H1 (cell line): ENCODE results near the gene RASAL2. TPM values are rescaled to one million over a fixed set of nuclear protein-coding genes. Genes with fewer than 3 reads are reported as not detected.

ENCODE experiments used
- CTCF ChIA-PET: fragments of 300-600 bp; sonication (Branson Sonifier 250); formaldehyde crosslinking; loops from one replicate; lab custom pipeline; 2021; ENCODE audit not compliant: partially characterized antibody; lab: Charles Lee
- POLR2A ChIA-PET: fragments of 300-600 bp; sonication (Branson Sonifier 250); formaldehyde crosslinking; loops from one replicate; lab custom pipeline; 2021; ENCODE audit warnings: inconsistent platforms; ENCODE audit not compliant: partially characterized antibody; lab: Charles Lee
- DNase-seq, 2 experiments: peaks; one replicate each; pipeline versions ENCODE4 v3.0.0 to v3.0.0-alpha.2; 2010 to 2022; ENCODE audit warnings: low spot score in 2 of 2, low read depth in 1 of 2, mixed read lengths in 1 of 2
- FAIRE-seq: peaks from 2 replicates; lab custom pipeline; 2011; peaks lifted over from hg19 to GRCh38; lab: Jason Lieb, UNC
- H2AFZ ChIP-seq: 2 replicates; pipeline ENCODE4 v1.8.1; 2012; ENCODE audit warnings: low read length, inconsistent platforms
- H2AK5ac ChIP-seq: 2 replicates; pipeline ENCODE4 v1.6.1; 2013; ENCODE audit warnings: low read depth, low read length
- H2BK120ac ChIP-seq: replicated peaks from 2 replicates; pipeline ENCODE3; 2013; ENCODE audit warnings: low read depth, low read length, inconsistent platforms
- H2BK12ac ChIP-seq: 2 replicates; pipeline ENCODE4 v1.6.1; 2013; ENCODE audit warnings: low read depth, low read length
- H2BK15ac ChIP-seq: 2 replicates; pipeline ENCODE4 v1.6.1; 2013; ENCODE audit warnings: low read length
- H2BK20ac ChIP-seq: 2 replicates; pipeline ENCODE4 v1.6.1; 2013; ENCODE audit warnings: low read length
- H2BK5ac ChIP-seq: 2 replicates; pipeline ENCODE4 v1.6.1; 2013; ENCODE audit warnings: low read depth, low read length
- H3K14ac ChIP-seq: 2 replicates; pipeline ENCODE4 v1.6.1; 2013; ENCODE audit warnings: inconsistent platforms; ENCODE audit not compliant: insufficient read length
- H3K18ac ChIP-seq: 2 replicates; pipeline ENCODE4 v1.6.1; 2013; ENCODE audit warnings: low read length; ENCODE audit errors: extremely low read depth
- H3K23ac ChIP-seq: 2 replicates; pipeline ENCODE4 v1.6.1; 2013; ENCODE audit warnings: inconsistent platforms; ENCODE audit not compliant: insufficient read length
- H3K23me2 ChIP-seq: 2 replicates; pipeline ENCODE4 v1.6.1; 2013; ENCODE audit warnings: low read depth, low read length
- H3K27ac ChIP-seq: 2 replicates; pipeline ENCODE4 v1.6.1; 2011; ENCODE audit warnings: low read depth, low read length, inconsistent platforms
- H3K27me3 ChIP-seq, 4 experiments: replicated peaks in 1 of 4; 1 replicate in 1 of 4; 2 replicates in 3 of 4; pipeline versions ENCODE4 v1.6.1 to v1.8.1; 2011 to 2013; ENCODE audit warnings: low read length in 3 of 4, mild to moderate bottlenecking in 3 of 4, inconsistent platforms in 2 of 4, mixed read lengths in 2 of 4, moderate library complexity in 1 of 4; ENCODE audit not compliant: control insufficient read depth in 3 of 4, insufficient read depth in 3 of 4; ENCODE audit errors: extremely low read depth in 1 of 4
- H3K36me3 ChIP-seq, 4 experiments: 2 replicates each; pipeline versions ENCODE4 v1.6.1 to v1.8.1; 2011 to 2013; ENCODE audit warnings: mild to moderate bottlenecking in 4 of 4, low read length in 3 of 4, moderate library complexity in 2 of 4, control low read depth in 1 of 4, inconsistent platforms in 1 of 4; ENCODE audit not compliant: insufficient read depth in 4 of 4, control insufficient read depth in 2 of 4
- H3K4ac ChIP-seq: replicated peaks from 2 replicates; pipeline ENCODE3; 2013; ENCODE audit warnings: low read length, low read depth, mixed read lengths, inconsistent platforms; ENCODE audit not compliant: insufficient read length
- H3K4me1 ChIP-seq, 4 experiments: replicated peaks in 1 of 4; 1 replicate in 1 of 4; 2 replicates in 3 of 4; pipeline versions ENCODE4 v1.6.1 to v1.8.1; 2011 to 2013; ENCODE audit warnings: low read length in 3 of 4, inconsistent platforms in 2 of 4, mixed read lengths in 1 of 4; ENCODE audit not compliant: insufficient read depth in 4 of 4, control insufficient read depth in 3 of 4
- H3K4me2 ChIP-seq, 2 experiments: 2 replicates each; pipeline versions ENCODE4 v1.6.1 to v1.8.1; 2011 to 2013; ENCODE audit warnings: low read depth in 2 of 2, low read length in 2 of 2, control low read depth in 1 of 2, inconsistent platforms in 1 of 2, mild to moderate bottlenecking in 1 of 2; ENCODE audit not compliant: insufficient read depth in 1 of 2
- H3K4me3 ChIP-seq, 4 experiments: fragments of 200-600, 300-600 bp in 1 of 4; sonication (generic), shearing (Covaris generic), sonication (Bioruptor Twin) in 1 of 4; 2 replicates each; pipeline versions ENCODE4 v1.5.1 to v1.8.1; 2011 to 2016; ENCODE audit warnings: low read length in 4 of 4, low read depth in 3 of 4, control low read depth in 2 of 4, inconsistent platforms in 2 of 4, mild to moderate bottlenecking in 2 of 4, mixed read lengths in 1 of 4, moderate library complexity in 1 of 4; ENCODE audit not compliant: insufficient read depth in 2 of 4; ENCODE audit errors: extremely low read depth in 1 of 4
- H3K56ac ChIP-seq: replicated peaks from 2 replicates; pipeline ENCODE3; 2013; ENCODE audit warnings: low read depth, mild to moderate bottlenecking, mixed read lengths, low read length, inconsistent platforms; ENCODE audit not compliant: insufficient read length
- H3K79me1 ChIP-seq: 2 replicates; pipeline ENCODE4 v1.6.1; 2013; ENCODE audit warnings: low read depth, low read length, control low read depth
- H3K79me2 ChIP-seq, 2 experiments: 2 replicates each; pipeline versions ENCODE4 v1.6.1 to v1.8.1; 2012 to 2013; ENCODE audit warnings: low read length in 2 of 2, mild to moderate bottlenecking in 2 of 2, inconsistent platforms in 1 of 2; ENCODE audit not compliant: insufficient read depth in 2 of 2, control insufficient read depth in 1 of 2
- H3K9ac ChIP-seq, 4 experiments: replicated peaks in 1 of 4; 1 replicate in 1 of 4; 2 replicates in 3 of 4; pipeline versions ENCODE4 v1.6.1 to v1.8.1; 2011 to 2013; ENCODE audit warnings: low read depth in 3 of 4, low read length in 3 of 4, control low read depth in 2 of 4, mild to moderate bottlenecking in 2 of 4, moderate library complexity in 2 of 4, inconsistent platforms in 1 of 4; ENCODE audit errors: extremely low read depth in 1 of 4
- H3K9me3 ChIP-seq, 2 experiments: 2 replicates each; pipeline versions ENCODE4 v1.6.1 to v1.8.1; 2012 to 2013; ENCODE audit warnings: mild to moderate bottlenecking in 2 of 2, moderate library complexity in 2 of 2, control low read depth in 1 of 2, inconsistent platforms in 1 of 2, low read depth in 1 of 2, low read length in 1 of 2, mixed read lengths in 1 of 2; ENCODE audit not compliant: insufficient read depth in 2 of 2
- H4K20me1 ChIP-seq, 2 experiments: replicated peaks in 1 of 2; 2 replicates each; pipeline versions ENCODE3 to v1.8.1; 2011 to 2013; ENCODE audit warnings: inconsistent platforms in 2 of 2, low read length in 2 of 2, mild to moderate bottlenecking in 1 of 2; ENCODE audit not compliant: insufficient read depth in 2 of 2, control insufficient read depth in 1 of 2
- H4K5ac ChIP-seq: 2 replicates; pipeline ENCODE4 v1.6.1; 2013; ENCODE audit warnings: low read length, low read depth, mixed read lengths, inconsistent platforms; ENCODE audit not compliant: insufficient read length
- H4K8ac ChIP-seq: 2 replicates; pipeline ENCODE4 v1.8.0; 2013; ENCODE audit warnings: mild to moderate bottlenecking, moderate library complexity, low read length, inconsistent platforms; ENCODE audit not compliant: insufficient read depth; ENCODE audit errors: extremely low read depth
- H4K91ac ChIP-seq: replicated peaks from 2 replicates; pipeline ENCODE3; 2013; ENCODE audit warnings: low read length, mixed read lengths, inconsistent platforms; ENCODE audit not compliant: insufficient read length
- KDM1A ChIP-seq: fragments of 200-600, 300-600 bp; sonication (generic); IDR thresholded peaks from 2 replicates; pipeline ENCODE4 v1.7.1; 2016; ENCODE audit warnings: mild to moderate bottlenecking, low read length, borderline replicate concordance
- RXRA ChIP-seq: IDR thresholded peaks from 2 replicates; pipeline ENCODE4 v1.6.1; 2011; ENCODE audit warnings: low read depth, mild to moderate bottlenecking, low read length, moderate library complexity; ENCODE audit not compliant: insufficient read depth
- SP2 ChIP-seq: IDR thresholded peaks from 2 replicates; pipeline ENCODE4 v1.6.1; 2012; ENCODE audit warnings: mild to moderate bottlenecking, low read length, inconsistent platforms
- TCF12 ChIP-seq: IDR thresholded peaks from 2 replicates; pipeline ENCODE4 v1.6.1; 2011; ENCODE audit warnings: low read depth, mild to moderate bottlenecking, low read length
- YY1 ChIP-seq: IDR thresholded peaks from 2 replicates; pipeline ENCODE4 v1.6.1; 2011; ENCODE audit warnings: low read depth, mild to moderate bottlenecking, low read length
- WGBS, 2 experiments: shearing (Covaris generic) in 1 of 2; methylation state at CpG; one replicate each; pipeline versions ENCODE4 v1.1.6 to v1.1.7; 2013 to 2015; ENCODE audit warnings: low lambda C conversion rate in 2 of 2, mixed read lengths in 2 of 2, inconsistent platforms in 1 of 2, low coverage in 1 of 2, missing lambda C conversion rate in 1 of 2; ENCODE audit not compliant: insufficient replicate concordance in 2 of 2, insufficient coverage in 1 of 2, insufficient read length in 1 of 2; ENCODE audit errors: extremely low coverage in 1 of 2, missing lambda C conversion rate in 1 of 2; 5-methylcytosine and 5-hydroxymethylcytosine counted together
- polyA plus RNA-seq, 7 experiments: library from polyadenylated mRNA; depleted of rRNA in 3 of 7; stranded (reverse) in 5 of 7; unstranded in 2 of 7; fragments of >200 nt in 5 of 7; fragments of 200-250 nt in 2 of 7; gene quantifications; 1 replicate in 5 of 7; 2 replicates in 1 of 7; 4 replicates in 1 of 7; pipeline versions ENCODE4 v1.2.1 to v1.2.3, GENCODE V29; 2011 to 2013; ENCODE audit warnings: missing spikeins in 2 of 7, mixed read lengths in 2 of 7
- total RNA-seq: library from RNA; stranded (reverse); fragmentation: NEBNext Ultra II Directional; extraction: Animal tissue kit (Norgen Biotek cat#: 25700); gene quantifications from 2 replicates; pipeline ENCODE4 v1.2.1, GENCODE V29; 2021

Gene RASAL2
- total and polyA plus RNA-seq, 2 of the 8 experiments (the other 6 are each of a cell fraction or from before 2014, with no cell fraction given): 15.9 to 32.5 TPM

DNA sequence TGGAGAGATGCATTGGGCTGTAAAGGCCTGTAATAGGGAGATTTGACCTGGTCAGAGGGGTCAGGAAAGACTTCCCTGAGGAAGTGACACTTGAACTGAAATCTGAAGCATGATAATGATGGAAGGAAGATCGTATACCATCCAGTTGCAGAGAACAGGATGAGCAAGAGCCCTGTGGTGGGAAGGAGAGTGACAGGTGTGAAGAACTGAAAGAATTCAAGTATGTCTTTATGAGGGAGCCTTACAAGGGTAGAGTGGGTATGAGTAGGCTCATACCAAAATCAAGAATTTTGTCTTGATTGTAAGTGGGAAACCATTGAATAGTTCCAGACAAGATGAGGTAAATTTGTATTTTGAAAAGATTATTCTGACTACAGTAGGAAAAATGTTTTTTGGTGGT is 129.4 kb downstream of the RASAL2 start:
- Histone ChIP-seq H3K36me3 (no peaks in the 10 kb centered on the region), H2BK12ac (no peak overlapping the region), H3K56ac (no peak overlapping the region), H3K4ac (no peak overlapping the region), H3K4me3 (no peak overlapping the region), H3K23me2 (no peaks in the 10 kb centered on the region), H2BK20ac (no peak overlapping the region), H3K23ac (no peak overlapping the region), H4K91ac (no peak overlapping the region), H3K27ac (no peak overlapping the region), H4K20me1 (no peaks in the 10 kb centered on the region), H2AK5ac (no peak overlapping the region), H3K79me2 (peaks cover 0 to 70% of the 10 kb centered on the region in 2 experiments; a peak in 3 of 4 replicates), H2BK15ac (no peak overlapping the region), H4K5ac (no peak overlapping the region), H3K9me3 (no peaks in the 10 kb centered on the region), H2BK120ac (no peak overlapping the region), H3K4me2 (no peak overlapping the region), H4K8ac (no peak overlapping the region), H3K4me1 (peaks cover 0 to 4% (median 0%) of the 10 kb centered on the region in 4 experiments; a peak in 1 of 7 replicates), H3K27me3 (no peaks in the 10 kb centered on the region), H3K9ac (no peak overlapping the region), H2AFZ (no peak overlapping the region), H3K79me1 (peaks cover 2% of the 10 kb centered on the region; the same call in 1 of the 2 replicates), H2BK5ac (no peak overlapping the region), H3K18ac (no peak overlapping the region), H3K14ac (no peak overlapping the region)
- POLR2A ChIA-PET: interaction anchor here (0.6 kb wide), 1 partner anchor 119 kb away, joined by 3 read pairs; no protein-coding TSS in a partner anchor
- FAIRE-seq: peak; percentile 57
- TF ChIP-seq TCF12 (no peak), RXRA (no peak), YY1 (no peak), KDM1A (peak; percentile 34; the same call in 1 of the 2 replicates), SP2 (no peak)
- DNase-seq: no peak
- WGBS, 2 experiments: 91% methylated on average over 1 of the region's 1 CpG; no CpG with 5 or more reads in 1 of the 2 experiments
- CTCF ChIA-PET: interaction anchor here (1.5 kb wide), 1 partner anchor 19 kb away, joined by 4 read pairs; no protein-coding TSS in a partner anchor
